ENCODE data around the gene EYS.
"Not testable (repeated sequence)": the region's sequence is repeated elsewhere in the genome, so short reads cannot be mapped to it uniquely, and the experiment has no call there.

Gene EYS

DNA sequence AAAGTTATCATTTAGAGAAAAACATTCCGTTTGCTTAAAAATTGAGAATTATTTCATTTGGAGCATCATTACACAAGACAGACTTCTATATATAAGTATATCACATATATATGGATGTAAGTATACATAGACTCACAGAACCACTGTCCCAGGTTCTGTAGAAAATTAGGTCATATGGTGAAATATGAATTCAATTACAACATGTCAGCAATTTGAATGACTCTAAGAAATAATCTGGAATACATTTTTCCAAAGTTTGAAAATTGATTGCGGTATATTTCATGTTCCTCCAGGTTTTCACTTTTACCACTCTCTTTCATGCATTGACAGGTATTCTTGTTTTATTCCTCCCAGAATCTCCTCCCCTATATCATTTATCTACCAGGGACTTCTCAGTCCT lies 1179.1 kb downstream of the EYS start:
- no peak for DNase-seq

GRCh38 chr6:64522859-64523258 lies 1184.2 kb downstream of the EYS start:
- no peak for DNase-seq

GRCh38 chr6:64520050-64520449 lies 1187.0 kb downstream of the EYS start:
- no peak for DNase-seq

DNA sequence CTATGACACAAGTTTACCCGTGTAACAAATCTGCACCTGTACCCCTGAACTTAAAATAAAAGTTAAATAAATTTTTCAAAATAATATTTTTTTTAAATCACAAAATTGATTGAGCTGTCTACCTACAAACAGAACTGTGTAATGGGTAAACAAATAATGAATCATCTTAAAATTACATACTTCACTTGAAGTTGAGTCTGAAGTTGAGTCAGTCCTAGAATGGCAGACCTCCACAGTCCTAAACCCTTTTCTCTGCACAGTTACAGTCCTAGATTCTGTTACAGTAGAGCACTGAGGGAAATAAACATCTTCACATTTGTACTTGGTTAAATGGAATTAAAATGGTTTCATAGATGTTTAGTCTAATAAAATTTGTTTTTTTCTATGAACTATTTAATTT lies 1190.6 kb downstream of the EYS start:
- DNase-seq = no peak

DNA sequence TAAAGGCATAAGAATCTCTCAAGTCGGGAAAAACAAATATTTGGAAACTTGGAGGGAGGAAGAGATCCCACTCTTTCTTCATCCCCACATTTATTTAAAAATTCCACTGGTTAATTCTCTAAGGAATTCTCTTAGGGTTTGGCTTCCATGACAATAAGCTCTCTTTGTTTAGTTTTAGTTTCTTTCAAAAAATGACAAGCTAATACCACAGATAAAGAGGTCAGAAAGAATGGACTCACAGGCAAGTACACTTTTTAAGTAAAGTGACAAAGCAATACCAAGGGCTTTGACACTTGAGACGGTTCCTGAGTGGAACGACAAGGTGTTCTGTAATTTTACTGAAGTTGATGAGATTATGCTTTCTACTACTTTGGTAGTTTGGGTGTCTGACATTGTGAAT lies 1199.4 kb downstream of the EYS start:
- DNase-seq = no peak

DNA sequence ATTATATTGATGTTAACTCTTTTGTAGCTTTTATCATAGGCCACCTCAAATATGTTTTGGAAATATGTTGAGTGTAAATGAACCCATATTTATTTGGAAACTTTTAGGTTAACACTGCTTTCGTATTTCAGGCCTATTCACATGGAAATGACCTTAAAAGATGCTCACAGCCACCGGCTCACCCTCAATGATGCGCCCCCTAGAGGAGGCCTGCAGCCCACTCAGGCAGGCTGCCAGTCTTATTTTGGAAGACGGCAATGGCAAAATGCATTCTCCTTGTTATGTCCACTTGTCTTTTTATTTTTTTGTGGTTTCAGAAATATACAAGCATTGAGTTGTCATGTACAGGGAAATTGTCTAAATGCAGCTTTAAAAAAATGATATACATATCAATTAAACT lies 1201.7 kb downstream of the EYS start:
- DNase-seq = peak in 1 of 2 donors; percentile 0

GRCh38 chr6:64504503-64504902 lies 1202.5 kb downstream of the EYS start:
- DNase-seq = no peak

GRCh38 chr6:64502801-64503200 lies 1204.2 kb downstream of the EYS start:
- DNase-seq = no peak

GRCh38 chr6:64497634-64498033 lies 1209.4 kb downstream of the EYS start:
- DNase-seq = no peak

DNA sequence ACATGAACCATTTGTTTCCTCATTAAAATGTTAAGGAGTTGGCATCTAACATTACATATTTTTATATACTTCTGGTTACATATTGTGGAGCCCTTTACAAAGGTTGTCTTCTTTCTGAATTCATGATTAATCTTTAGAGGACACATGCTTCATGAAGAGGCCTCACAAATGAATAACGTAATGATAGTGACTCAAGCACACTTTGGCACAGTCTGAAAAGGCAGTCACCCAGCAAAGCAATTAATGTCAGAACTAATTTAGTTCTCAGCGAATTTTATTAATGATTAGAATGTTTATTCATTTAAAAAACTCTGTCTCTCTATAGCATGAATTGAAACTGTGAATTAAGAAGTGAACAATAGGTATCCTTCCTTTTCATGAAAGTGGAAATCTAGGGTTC lies 1217.3 kb downstream of the EYS start:
- DNase-seq = no peak

- DNase-seq = no peak
Measured at GRCh38 chr6:64486578-64487351, 1220.3 kb downstream of the EYS start.

- no peak for DNase-seq
Measured at GRCh38 chr6:64483956-64484499, 1223.0 kb downstream of the EYS start.

GRCh38 chr6:64482631-64483030 lies 1224.4 kb downstream of the EYS start:
- DNase-seq = no peak

DNA sequence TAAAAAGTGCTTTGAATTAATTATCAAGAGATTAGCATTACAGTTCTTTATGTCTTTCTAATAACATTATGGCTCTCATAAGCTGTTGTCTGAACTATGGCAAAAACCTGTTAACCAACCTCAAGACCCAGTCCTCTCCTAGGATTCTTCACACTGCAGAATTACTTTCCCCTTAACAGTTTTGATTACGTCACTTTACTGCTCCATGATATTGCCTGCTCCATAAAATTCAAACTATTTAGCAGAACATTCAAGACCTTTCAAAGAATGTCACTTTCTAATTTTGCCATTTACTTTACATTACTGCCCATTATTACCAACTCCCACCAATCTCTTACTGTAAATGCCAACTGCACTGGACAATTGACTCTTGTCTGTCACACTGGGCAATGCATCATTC lies 1227.9 kb downstream of the EYS start:
- no peak for DNase-seq

DNA sequence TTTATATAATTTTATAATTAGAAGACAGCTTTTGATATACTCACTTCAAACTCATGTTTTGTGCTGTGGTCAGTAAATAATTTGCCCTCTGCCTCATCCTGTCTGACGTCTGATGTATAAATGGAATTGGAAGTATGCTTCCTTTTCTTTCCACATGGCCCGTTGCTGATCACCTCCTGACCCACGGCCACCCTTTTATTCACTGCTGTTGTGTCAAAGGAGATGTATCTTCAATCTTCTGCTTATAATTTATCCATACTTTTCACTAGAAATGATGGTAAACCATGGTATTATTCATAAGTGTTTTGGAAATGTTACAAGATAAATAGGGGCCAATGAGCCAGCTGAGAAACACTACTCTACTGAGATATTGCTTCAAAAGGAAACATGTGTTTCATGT lies 1229.6 kb downstream of the EYS start:
- DNase-seq = no peak

DNA sequence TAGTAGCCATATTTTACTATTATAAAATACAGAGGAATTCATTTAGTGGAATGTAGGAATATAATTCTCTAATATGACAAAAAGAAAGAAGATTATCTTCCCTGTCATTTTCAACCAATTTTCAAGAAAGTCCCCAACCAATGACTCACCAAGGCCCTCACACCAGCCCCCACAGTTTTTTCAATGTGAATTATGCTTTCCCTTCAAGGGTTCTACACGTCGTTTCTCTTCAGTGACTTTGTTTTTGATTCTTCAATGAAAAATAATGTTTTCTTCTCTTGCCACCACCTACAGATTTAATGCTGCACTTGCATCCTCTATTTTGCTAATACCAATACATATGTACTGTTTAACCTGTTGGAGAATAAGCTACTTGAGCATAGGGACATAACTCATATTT lies 1230.1 kb downstream of the EYS start:
- DNase-seq = no peak

DNA sequence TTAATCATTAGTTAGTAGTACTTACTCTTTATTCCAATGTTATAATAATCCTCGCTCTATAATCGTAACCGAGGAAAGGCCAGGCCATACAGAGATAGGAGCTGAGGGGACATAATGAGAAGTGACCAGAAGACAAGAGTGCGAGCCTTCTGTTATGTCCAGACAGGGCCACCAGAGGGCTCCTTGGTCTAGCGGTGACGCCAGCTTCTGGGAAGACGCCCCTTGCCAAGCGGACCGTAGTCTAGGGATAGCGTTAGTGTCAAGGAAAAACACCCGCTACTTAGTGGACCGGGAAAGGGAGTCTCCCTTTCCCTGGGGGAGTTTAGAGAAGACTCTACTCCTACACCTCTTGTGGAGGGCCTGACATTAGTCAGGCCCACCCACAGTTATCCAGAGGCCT lies 1237.6 kb downstream of the EYS start:
- not testable (repeated sequence) for DNase-seq

DNA sequence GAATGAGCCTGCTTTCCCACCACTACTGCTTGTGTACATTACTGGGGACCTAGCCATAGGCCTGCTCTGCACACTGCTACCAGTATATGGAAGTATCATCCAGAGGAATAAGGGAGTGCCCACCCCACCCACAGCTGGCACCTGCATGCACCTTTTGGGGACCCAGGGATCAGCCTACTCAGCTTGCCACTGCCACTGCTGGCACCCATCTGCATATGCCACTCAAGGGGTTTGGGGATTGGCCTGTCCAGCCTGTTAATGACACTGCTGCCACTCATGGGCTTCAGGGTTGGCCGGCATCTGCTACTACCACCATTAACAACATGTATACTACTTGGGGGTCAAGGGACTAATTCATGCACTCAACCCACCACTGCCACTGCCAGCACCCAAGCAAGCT lies 1239.4 kb downstream of the EYS start:
- DNase-seq = no peak

DNA sequence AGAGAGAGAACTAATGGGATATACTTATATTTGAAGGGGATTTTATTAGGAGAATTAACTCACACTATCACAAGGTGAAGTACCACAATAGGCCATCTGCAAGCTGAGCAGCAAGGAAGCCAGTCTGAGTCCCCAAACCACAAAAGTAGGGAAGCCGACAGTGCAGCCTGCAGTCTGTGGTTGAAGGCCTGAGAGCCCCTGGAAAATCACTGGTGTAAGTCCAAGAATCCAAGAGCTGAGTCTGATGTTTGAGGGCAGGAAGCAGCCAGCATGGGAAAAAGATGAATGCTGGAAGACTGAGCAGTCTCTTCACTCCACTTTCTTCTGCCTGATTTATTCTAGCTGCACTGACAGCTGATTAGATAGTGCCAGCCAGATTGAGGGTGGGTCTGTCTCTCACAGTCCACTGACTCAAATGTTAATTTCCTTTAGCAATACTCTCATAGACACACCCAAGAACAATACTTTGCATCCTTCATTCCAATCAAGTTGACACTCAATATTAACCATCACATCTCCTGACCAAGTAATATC lies 1247.5 kb downstream of the EYS start:
- no peak for DNase-seq

GRCh38 chr6:64448101-64448500 lies 1258.9 kb downstream of the EYS start:
- not testable (repeated sequence) for DNase-seq

DNA sequence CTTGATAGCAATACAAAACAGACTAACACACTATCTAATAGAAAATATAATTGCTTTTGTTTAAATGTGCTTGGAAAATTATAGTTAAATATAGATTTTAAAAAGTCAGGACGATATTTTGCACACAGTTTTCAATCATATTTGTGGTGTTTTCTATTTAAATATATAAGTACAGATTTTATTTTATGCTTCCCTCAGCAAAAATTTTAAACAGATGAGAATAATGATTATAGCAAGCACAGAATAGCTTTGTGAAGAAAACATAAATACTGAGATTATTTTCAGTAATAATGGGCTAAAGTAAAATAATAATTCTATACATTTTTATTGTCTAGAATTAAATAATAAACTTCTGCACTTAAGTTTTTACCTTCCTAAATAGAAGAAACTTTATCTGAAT lies 1262.0 kb downstream of the EYS start:
- DNase-seq = no peak

DNA sequence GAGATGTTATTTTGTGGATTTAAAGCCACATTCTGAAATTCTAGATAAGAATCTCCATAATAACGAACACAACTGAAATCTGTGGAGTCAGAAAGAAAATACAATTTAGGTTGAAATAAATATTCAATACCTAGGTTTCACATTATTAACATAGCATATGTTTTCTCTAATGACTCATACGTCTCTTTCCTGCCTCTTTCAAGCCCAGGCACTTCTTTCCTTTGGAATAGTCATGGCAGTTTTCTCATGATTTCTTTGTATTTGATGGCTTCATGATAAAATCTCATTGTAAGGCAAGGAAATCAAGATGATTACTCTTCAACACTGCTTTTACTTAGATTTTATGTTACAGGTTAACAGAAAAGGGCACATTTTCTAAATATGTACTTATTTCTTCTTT lies 1267.8 kb downstream of the EYS start:
- DNase-seq = no peak

- no peak for DNase-seq
Measured at GRCh38 chr6:64437996-64438395, 1269.0 kb downstream of the EYS start.

DNA sequence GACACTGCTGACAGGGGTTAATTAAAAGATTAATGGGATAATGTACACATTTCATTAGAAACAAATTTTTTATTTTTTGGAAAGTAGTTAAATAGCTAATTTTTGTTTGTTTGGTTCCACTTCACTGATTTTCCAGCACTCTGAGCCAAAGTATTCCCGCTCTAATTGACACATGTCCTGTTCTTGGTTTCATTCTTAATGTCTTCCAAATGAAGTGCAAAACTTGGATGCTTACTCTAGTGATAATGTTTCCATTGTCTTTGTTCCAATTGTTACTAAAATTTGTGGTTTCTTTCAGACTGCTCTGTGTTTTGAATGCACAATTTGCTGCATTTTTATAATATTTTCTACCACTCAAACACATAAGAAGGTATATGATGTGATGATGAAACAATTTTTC lies 1277.1 kb downstream of the EYS start:
- no peak for DNase-seq

- DNase-seq = no peak
Measured at GRCh38 chr6:64428186-64428585, 1278.8 kb downstream of the EYS start.
